Transverse colon (tissue), 4 donors: Measurements from ENCODE around the gene NECTIN2. TPM values are rescaled to one million over a fixed set of nuclear protein-coding genes. Genes with fewer than 3 reads are reported as not detected.

Experiments
- DNase-seq: peaks from one replicate; pipeline ENCODE4 v3.0.0-alpha.2; 2019
- H3K27ac ChIP-seq, 4 donors: fragments of 200-600 bp; sonication (generic); 2 replicates each; pipeline ENCODE4 v1.5.1; 2016 to 2018; ENCODE audit warnings: inconsistent platforms in 4 of 4
- H3K27me3 ChIP-seq: fragments of 200-600 bp; sonication (generic); 2 replicates; pipeline ENCODE4 v1.5.1; 2017; ENCODE audit warnings: inconsistent platforms
- H3K36me3 ChIP-seq, 4 donors: fragments of 200-600 bp; sonication (generic); 2 replicates each; pipeline ENCODE4 v1.5.1; 2017 to 2019; ENCODE audit warnings: inconsistent platforms in 4 of 4
- H3K4me1 ChIP-seq, 4 donors: fragments of 200-600 bp; sonication (generic); 2 replicates each; pipeline ENCODE4 v1.5.1; 2017 to 2020; ENCODE audit warnings: inconsistent platforms in 4 of 4
- H3K4me3 ChIP-seq, 4 donors: fragments of 200-600 bp; sonication (generic); 1 replicate in 1 of 4; 2 replicates in 3 of 4; pipeline versions ENCODE4 v1.5.1 to v1.6.1; 2017 to 2019; ENCODE audit warnings: inconsistent platforms in 4 of 4
- H3K9me3 ChIP-seq, 2 donors: fragments of 200-600 bp; sonication (generic); 2 replicates each; pipeline ENCODE4 v1.5.1; 2017 to 2019; ENCODE audit warnings: inconsistent platforms in 2 of 2
- CTCF ChIP-seq, 5 experiments: fragments of 200-600 bp in 3 of 5; fragments of 450-650 bp in 2 of 5; sonication (generic) in 3 of 5; IDR thresholded peaks; 1 replicate in 2 of 5; 2 replicates in 3 of 5; pipeline ENCODE4 v1.5.1; 2016 to 2017; ENCODE audit warnings: antibody characterized with exemption in 5 of 5, inconsistent platforms in 3 of 5, mild to moderate bottlenecking in 2 of 5, moderate library complexity in 1 of 5
- EP300 ChIP-seq: sonication (generic); formaldehyde crosslinking; IDR thresholded peaks from one replicate; pipeline ENCODE4 v1.6.1; 2017; ENCODE audit warnings: antibody characterized with exemption, low read depth
- POLR2A ChIP-seq: fragments of 450-650 bp; IDR thresholded peaks from one replicate; pipeline ENCODE4 v1.6.1; 2016; ENCODE audit warnings: antibody characterized with exemption, mild to moderate bottlenecking, moderate library complexity
- POLR2AphosphoS5 ChIP-seq, 3 donors: sonication (generic); formaldehyde crosslinking; IDR thresholded peaks; one replicate each; pipeline ENCODE4 v1.6.1; 2016; ENCODE audit warnings: antibody characterized with exemption in 3 of 3
- WGBS, 2 donors: methylation state at CpG; one replicate each; pipeline ENCODE4 v1.1.5; 2018; ENCODE audit warnings: low coverage in 1 of 2; 5-methylcytosine and 5-hydroxymethylcytosine counted together
- in situ Hi-C, 4 donors: fragments of 200-750 bp; cut with MboI; loops; one replicate each; pipeline versions ENCODE4 v1.15.0 to v1.15.1; 2017; ENCODE audit warnings: low sequenced_read_pairs in 3 of 4, low pct_ligation_motif_present in 1 of 4, low pct_unique_long_range_greater_than_20kb in 1 of 4
- intact Hi-C: fragments of 100-400 bp; cut with DNase I; formaldehyde crosslinking; loops from one replicate; pipeline ENCODE4 v1.15.1; 2023; ENCODE audit warnings: low total_unique reads
- total RNA-seq, 4 donors: library from RNA; depleted of rRNA; stranded (reverse); fragments of >200 nt; gene quantifications; one replicate each; pipeline ENCODE4 v1.1.0, GENCODE V29; 2016

Gene NECTIN2
- total RNA-seq, 4 donors from 2014 or later = 93.7 to 147 (median 125) TPM

- Histone ChIP-seq H3K4me1 (peaks cover 8 to 17% (median 10%) of the 10 kb centered on the region in 4 donors), H3K9me3 (no peaks in the 10 kb centered on the region), H3K27ac (no peak overlapping the region), H3K27me3 (no peaks in the 10 kb centered on the region), H3K4me3 (no peak overlapping the region), H3K36me3 (no peaks in the 10 kb centered on the region)
- no peak for DNase-seq
- 90 to 94% methylated on average over 9 to 13 of the region's 13 CpGs for WGBS, 2 donors
- in situ Hi-C loops = no loop called here
- intact Hi-C loops = no loop called here
- TF ChIP-seq EP300 (no peak), POLR2AphosphoS5 (IDR thresholded peaks at IDR 0.05) (peak in 1 of 3 donors; percentile 13)
These were observed 42.4 kb upstream of the NECTIN2 start for GRCh38 chr19:44803442-44804428.

GRCh38 chr19:44806291-44806690 is 39.8 kb upstream of the NECTIN2 start:
- 50 to 86% methylated on average over 1 to 7 of the region's 7 CpGs for WGBS, 2 donors

GRCh38 chr19:44807162-44807561 is 38.9 kb upstream of the NECTIN2 start:
- Histone ChIP-seq H3K36me3 (no peaks in the 10 kb centered on the region), H3K27ac (peak overlapping the region in 2 of 4 donors; percentile 35 to 44), H3K27me3 (peaks cover 3% of the 10 kb centered on the region), H3K4me3 (no peak overlapping the region), H3K4me1 (peaks cover 15 to 26% (median 22%) of the 10 kb centered on the region in 4 donors), H3K9me3 (no peaks in the 10 kb centered on the region)
- 55% methylated on average over 5 of the region's 5 CpGs; no CpG with 5 or more reads in 1 of the 2 donors for WGBS, 2 donors
- intact Hi-C loops (no loop called here), in situ Hi-C loops (no loop called here)
- DNase-seq = peak; percentile 72
- TF ChIP-seq CTCF (IDR thresholded peaks at IDR 0.05) (no peak), POLR2AphosphoS5 (IDR thresholded peaks at IDR 0.05) (peak in 1 of 3 donors; percentile 17), EP300 (no peak), POLR2A (no peak)

More at GRCh38 chr19:44806291-44806690, 39.8 kb upstream of the NECTIN2 start:
- no peaks in the 10 kb centered on the region for H3K9me3 ChIP-seq
- in situ Hi-C loops (no loop called here), intact Hi-C loops (no loop called here)
- peaks cover 15 to 26% (median 22%) of the 10 kb centered on the region in 4 donors for H3K4me1 ChIP-seq
- TF ChIP-seq CTCF (IDR thresholded peaks at IDR 0.05) (no peak), POLR2A (no peak), EP300 (no peak), POLR2AphosphoS5 (IDR thresholded peaks at IDR 0.05) (no peak)
- no peak for DNase-seq
- H3K27me3 ChIP-seq = peaks cover 3% of the 10 kb centered on the region
- H3K4me3 ChIP-seq = no peak overlapping the region
- H3K36me3 ChIP-seq = no peaks in the 10 kb centered on the region
- no peak overlapping the region for H3K27ac ChIP-seq

GRCh38 chr19:44807652-44808462 is 38.2 kb upstream of the NECTIN2 start:
- Histone ChIP-seq H3K27ac (peak overlapping the region in 3 of 4 donors; percentile 44 to 64 (median 56)), H3K4me3 (no peak overlapping the region), H3K9me3 (no peaks in the 10 kb centered on the region), H3K4me1 (peaks cover 15 to 26% (median 22%) of the 10 kb centered on the region in 4 donors), H3K36me3 (no peaks in the 10 kb centered on the region), H3K27me3 (peaks cover 3% of the 10 kb centered on the region)
- TF ChIP-seq POLR2AphosphoS5 (IDR thresholded peaks at IDR 0.05) (no peak), CTCF (IDR thresholded peaks at IDR 0.05) (peak in 1 of 5 experiments; percentile 18)
- in situ Hi-C loops (no loop called here), intact Hi-C loops (no loop called here)
- peak; percentile 40 for DNase-seq
- 23 to 30% methylated on average over 2 to 13 of the region's 14 CpGs for WGBS, 2 donors
